T-helper 1 cell treated with Interleukin-12 subunit alpha and Interleukin-12 subunit beta and Interleukin-4 antibody, amounts not matched to agents 30 μg/mL and 1 μg/mL, for 36 hours (primary cell): ENCODE results near the gene KMT5B.

ENCODE experiments used
- H3K27ac Mint-ChIP-seq: one replicate; pipeline ENCODE4 v1.8.0; 2021; ENCODE audit warnings: mild to moderate bottlenecking, mixed read lengths
- H3K27me3 Mint-ChIP-seq: one replicate; pipeline ENCODE4 v1.8.0; 2021; ENCODE audit warnings: low read depth, mixed read lengths
- H3K36me3 Mint-ChIP-seq: one replicate; pipeline ENCODE4 v1.8.0; 2021; ENCODE audit warnings: low read depth, mixed read lengths
- H3K4me1 Mint-ChIP-seq: one replicate; pipeline ENCODE4 v1.8.0; 2021; ENCODE audit warnings: low read depth, mixed read lengths
- H3K4me3 Mint-ChIP-seq: one replicate; pipeline ENCODE4 v1.8.0; 2021; ENCODE audit warnings: mild to moderate bottlenecking, moderate library complexity, mixed read lengths
- H3K9me3 Mint-ChIP-seq: one replicate; pipeline ENCODE4 v1.8.0; 2021; ENCODE audit warnings: mixed read lengths

The KMT5B gene

GRCh38 chr11:68211546-68211945 is 1.6 kb downstream of the KMT5B start:
- Mint-ChIP-seq H3K4me1 (peaks cover 34% of the 10 kb centered on the region), H3K27ac (peak overlapping the region; percentile 78), H3K27me3 (peaks cover 23% of the 10 kb centered on the region), H3K4me3 (peak overlapping the region; percentile 96), H3K36me3 (peaks cover 3% of the 10 kb centered on the region), H3K9me3 (no peaks in the 10 kb centered on the region)

- no peaks in the 10 kb centered on the region for H3K27me3 Mint-ChIP-seq
- H3K36me3 Mint-ChIP-seq: no peaks in the 10 kb centered on the region
- H3K4me3 Mint-ChIP-seq: no peak overlapping the region
- H3K9me3 Mint-ChIP-seq: no peaks in the 10 kb centered on the region
- peaks cover 25% of the 10 kb centered on the region for H3K4me1 Mint-ChIP-seq
- no peak overlapping the region for H3K27ac Mint-ChIP-seq
Measured at GRCh38 chr11:68206211-68206610, 6.9 kb downstream of the KMT5B start.

GRCh38 chr11:68204402-68204801 is 8.7 kb downstream of the KMT5B start:
- no peak overlapping the region for H3K27ac Mint-ChIP-seq
- peaks cover 20% of the 10 kb centered on the region for H3K4me1 Mint-ChIP-seq
- no peaks in the 10 kb centered on the region for H3K27me3 Mint-ChIP-seq
- no peaks in the 10 kb centered on the region for H3K36me3 Mint-ChIP-seq
- no peaks in the 10 kb centered on the region for H3K9me3 Mint-ChIP-seq
- H3K4me3 Mint-ChIP-seq: no peak overlapping the region

- H3K27me3 Mint-ChIP-seq: no peaks in the 10 kb centered on the region
- no peak overlapping the region for H3K4me3 Mint-ChIP-seq
- no peak overlapping the region for H3K27ac Mint-ChIP-seq
- H3K36me3 Mint-ChIP-seq: no peaks in the 10 kb centered on the region
- H3K9me3 Mint-ChIP-seq: no peaks in the 10 kb centered on the region
- H3K4me1 Mint-ChIP-seq: peaks cover 16% of the 10 kb centered on the region
Measured at GRCh38 chr11:68202165-68202564, 10.9 kb downstream of the KMT5B start.

- Mint-ChIP-seq H3K4me1 (peaks cover 14% of the 10 kb centered on the region), H3K27ac (no peak overlapping the region), H3K27me3 (no peaks in the 10 kb centered on the region), H3K4me3 (no peak overlapping the region), H3K9me3 (no peaks in the 10 kb centered on the region), H3K36me3 (no peaks in the 10 kb centered on the region)
Measured at GRCh38 chr11:68201492-68201891, 11.6 kb downstream of the KMT5B start.

GRCh38 chr11:68200639-68201038 is 12.5 kb downstream of the KMT5B start:
- Mint-ChIP-seq H3K9me3 (no peaks in the 10 kb centered on the region), H3K27me3 (no peaks in the 10 kb centered on the region), H3K27ac (no peak overlapping the region), H3K4me1 (peaks cover 8% of the 10 kb centered on the region), H3K36me3 (no peaks in the 10 kb centered on the region), H3K4me3 (no peak overlapping the region)

- H3K9me3 Mint-ChIP-seq: no peaks in the 10 kb centered on the region
- H3K4me3 Mint-ChIP-seq: no peak overlapping the region
- H3K27ac Mint-ChIP-seq: no peak overlapping the region
- H3K4me1 Mint-ChIP-seq: peaks cover 11% of the 10 kb centered on the region
- no peaks in the 10 kb centered on the region for H3K36me3 Mint-ChIP-seq
- no peaks in the 10 kb centered on the region for H3K27me3 Mint-ChIP-seq
Measured at GRCh38 chr11:68199295-68199987, 13.7 kb downstream of the KMT5B start.

GRCh38 chr11:68196219-68196618 is 16.9 kb downstream of the KMT5B start:
- Mint-ChIP-seq H3K4me3 (no peak overlapping the region), H3K4me1 (peaks cover 20% of the 10 kb centered on the region), H3K27ac (no peak overlapping the region), H3K9me3 (no peaks in the 10 kb centered on the region), H3K36me3 (no peaks in the 10 kb centered on the region), H3K27me3 (no peaks in the 10 kb centered on the region)

- no peak overlapping the region for H3K4me3 Mint-ChIP-seq
- peaks cover 2% of the 10 kb centered on the region for H3K36me3 Mint-ChIP-seq
- H3K9me3 Mint-ChIP-seq: no peaks in the 10 kb centered on the region
- no peaks in the 10 kb centered on the region for H3K27me3 Mint-ChIP-seq
- H3K4me1 Mint-ChIP-seq: peaks cover 19% of the 10 kb centered on the region
- H3K27ac Mint-ChIP-seq: no peak overlapping the region
Measured at GRCh38 chr11:68194675-68195294, 18.3 kb downstream of the KMT5B start.

- Mint-ChIP-seq H3K27me3 (no peaks in the 10 kb centered on the region), H3K27ac (no peak overlapping the region), H3K4me3 (no peak overlapping the region), H3K36me3 (peaks cover 3% of the 10 kb centered on the region), H3K9me3 (no peaks in the 10 kb centered on the region), H3K4me1 (peaks cover 14% of the 10 kb centered on the region)
Measured at GRCh38 chr11:68193018-68193417, 20.1 kb downstream of the KMT5B start.

GRCh38 chr11:68191661-68192579 is 21.2 kb downstream of the KMT5B start:
- Mint-ChIP-seq H3K27me3 (no peaks in the 10 kb centered on the region), H3K9me3 (no peaks in the 10 kb centered on the region), H3K36me3 (peaks cover 9% of the 10 kb centered on the region), H3K4me1 (peaks cover 14% of the 10 kb centered on the region), H3K4me3 (no peak overlapping the region), H3K27ac (no peak overlapping the region)

GRCh38 chr11:68189888-68190287 is 23.2 kb downstream of the KMT5B start:
- no peak overlapping the region for H3K4me3 Mint-ChIP-seq
- peaks cover 11% of the 10 kb centered on the region for H3K4me1 Mint-ChIP-seq
- no peak overlapping the region for H3K27ac Mint-ChIP-seq
- H3K9me3 Mint-ChIP-seq: no peaks in the 10 kb centered on the region
- peaks cover 9% of the 10 kb centered on the region for H3K36me3 Mint-ChIP-seq
- H3K27me3 Mint-ChIP-seq: no peaks in the 10 kb centered on the region

GRCh38 chr11:68189082-68189481 is 24.0 kb downstream of the KMT5B start:
- H3K4me3 Mint-ChIP-seq: no peak overlapping the region
- peaks cover 15% of the 10 kb centered on the region for H3K36me3 Mint-ChIP-seq
- no peak overlapping the region for H3K27ac Mint-ChIP-seq
- peaks cover 11% of the 10 kb centered on the region for H3K4me1 Mint-ChIP-seq
- H3K27me3 Mint-ChIP-seq: no peaks in the 10 kb centered on the region
- H3K9me3 Mint-ChIP-seq: no peaks in the 10 kb centered on the region

- no peak overlapping the region for H3K4me3 Mint-ChIP-seq
- H3K27ac Mint-ChIP-seq: no peak overlapping the region
- no peaks in the 10 kb centered on the region for H3K9me3 Mint-ChIP-seq
- peaks cover 2% of the 10 kb centered on the region for H3K4me1 Mint-ChIP-seq
- peaks cover 21% of the 10 kb centered on the region for H3K36me3 Mint-ChIP-seq
- no peaks in the 10 kb centered on the region for H3K27me3 Mint-ChIP-seq
Measured at GRCh38 chr11:68186061-68186460, 27.0 kb downstream of the KMT5B start.
